Suprapubic skin (tissue), 4 donors: ENCODE results near the gene SPDYE1.
"Not testable (repeated sequence)": the region's sequence is repeated elsewhere in the genome, so short reads cannot be mapped to it uniquely, and the experiment has no call there.

Experiments
- POLR2A ChIP-seq, 2 donors: fragments of 450-650 bp; IDR thresholded peaks; one replicate each; pipeline ENCODE4 v1.6.1; 2017; ENCODE audit warnings: antibody characterized with exemption in 2 of 2, mild to moderate bottlenecking in 2 of 2, moderate library complexity in 2 of 2
- POLR2AphosphoS5 ChIP-seq, 3 donors: sonication (generic); formaldehyde crosslinking; IDR thresholded peaks; one replicate each; pipeline ENCODE4 v1.6.1; 2017; ENCODE audit warnings: antibody characterized with exemption in 3 of 3

DNA sequence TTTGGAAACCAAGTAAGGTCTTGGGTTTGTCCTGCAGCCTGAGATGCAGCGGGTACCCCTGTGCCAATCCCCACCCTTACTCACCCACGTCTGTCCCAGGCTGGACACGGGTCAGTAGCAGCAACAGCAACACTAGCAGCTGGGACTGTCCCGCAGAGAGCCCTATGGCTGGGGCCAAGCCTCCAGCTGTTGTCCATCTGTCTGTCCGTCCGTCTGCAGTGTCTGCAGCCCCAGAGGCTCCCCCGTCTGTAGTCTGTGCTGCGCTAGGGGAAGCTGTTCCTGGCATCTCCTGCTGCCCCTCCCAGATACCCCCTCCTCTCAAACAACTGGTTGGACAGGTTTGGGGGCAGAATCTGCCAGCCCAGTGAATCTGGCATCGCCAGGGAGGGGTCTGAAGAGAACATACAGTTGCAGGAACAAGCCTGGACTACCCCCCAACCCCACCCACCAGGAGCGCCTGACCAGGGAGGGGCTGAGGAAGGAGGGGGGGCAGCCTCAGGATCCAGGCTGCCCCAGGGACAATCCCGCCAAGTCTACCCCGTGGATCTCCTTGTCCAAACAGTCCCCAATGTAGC, 7.6 kb upstream of the SPDYE1 start:
- not testable (repeated sequence) for TF ChIP-seq POLR2AphosphoS5, POLR2A (IDR thresholded peaks at IDR 0.05)
